WI38 (cell line): ENCODE results near the gene HOXB2.

Experiments
- H3K4me3 ChIP-seq: 2 replicates; pipeline ENCODE4 v1.5.1; 2011; ENCODE audit warnings: low read depth, mild to moderate bottlenecking, control low read depth, low read length
- TF ChIP-seq, protein P1 (sequence below): IDR thresholded peaks from 2 replicates; pipeline ENCODE4 v1.5.1; 2012; ENCODE audit warnings: low read depth, mild to moderate bottlenecking, control low read depth, low read length

The HOXB2 gene

DNA sequence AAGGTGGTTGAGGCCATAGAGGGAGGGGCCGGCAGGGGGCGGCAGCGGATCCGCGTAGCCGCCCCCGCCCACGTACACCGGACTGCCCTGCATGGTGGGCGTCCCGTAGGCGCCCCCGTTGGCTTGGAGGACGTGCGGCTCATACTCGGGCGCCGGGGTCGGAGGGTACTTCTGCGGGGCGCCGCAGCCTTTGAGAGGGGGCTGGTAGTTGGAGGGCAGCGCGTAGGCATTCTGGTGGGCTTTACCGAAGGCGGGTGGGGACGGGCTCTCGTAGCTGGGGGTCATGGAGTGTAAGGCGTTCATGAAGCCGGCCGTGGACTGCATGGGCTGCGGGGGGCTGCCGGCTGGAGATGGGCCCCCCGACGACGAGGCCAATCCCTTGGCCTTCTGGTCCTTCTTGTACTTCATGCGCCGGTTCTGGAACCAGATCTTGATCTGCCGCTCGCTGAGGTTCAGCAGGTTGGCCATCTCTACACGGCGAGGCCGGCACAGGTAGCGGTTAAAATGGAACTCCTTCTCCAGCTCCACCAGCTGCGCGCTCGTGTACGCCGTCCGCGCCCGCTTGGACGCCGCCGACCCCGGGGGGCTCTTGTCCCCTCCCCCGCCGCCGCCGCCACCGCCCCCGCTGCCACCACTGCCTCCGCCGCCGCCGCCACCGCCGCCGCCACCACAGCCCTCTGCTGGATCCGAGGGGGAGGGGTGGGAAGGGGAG lies 5.7 kb upstream of the HOXB2 start:
- TF ChIP-seq, protein P1, sequence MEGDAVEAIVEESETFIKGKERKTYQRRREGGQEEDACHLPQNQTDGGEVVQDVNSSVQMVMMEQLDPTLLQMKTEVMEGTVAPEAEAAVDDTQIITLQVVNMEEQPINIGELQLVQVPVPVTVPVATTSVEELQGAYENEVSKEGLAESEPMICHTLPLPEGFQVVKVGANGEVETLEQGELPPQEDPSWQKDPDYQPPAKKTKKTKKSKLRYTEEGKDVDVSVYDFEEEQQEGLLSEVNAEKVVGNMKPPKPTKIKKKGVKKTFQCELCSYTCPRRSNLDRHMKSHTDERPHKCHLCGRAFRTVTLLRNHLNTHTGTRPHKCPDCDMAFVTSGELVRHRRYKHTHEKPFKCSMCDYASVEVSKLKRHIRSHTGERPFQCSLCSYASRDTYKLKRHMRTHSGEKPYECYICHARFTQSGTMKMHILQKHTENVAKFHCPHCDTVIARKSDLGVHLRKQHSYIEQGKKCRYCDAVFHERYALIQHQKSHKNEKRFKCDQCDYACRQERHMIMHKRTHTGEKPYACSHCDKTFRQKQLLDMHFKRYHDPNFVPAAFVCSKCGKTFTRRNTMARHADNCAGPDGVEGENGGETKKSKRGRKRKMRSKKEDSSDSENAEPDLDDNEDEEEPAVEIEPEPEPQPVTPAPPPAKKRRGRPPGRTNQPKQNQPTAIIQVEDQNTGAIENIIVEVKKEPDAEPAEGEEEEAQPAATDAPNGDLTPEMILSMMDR: peak; percentile 54; the same call in 1 of the 2 replicates
- H3K4me3 ChIP-seq: peak overlapping the region; percentile 57

DNA sequence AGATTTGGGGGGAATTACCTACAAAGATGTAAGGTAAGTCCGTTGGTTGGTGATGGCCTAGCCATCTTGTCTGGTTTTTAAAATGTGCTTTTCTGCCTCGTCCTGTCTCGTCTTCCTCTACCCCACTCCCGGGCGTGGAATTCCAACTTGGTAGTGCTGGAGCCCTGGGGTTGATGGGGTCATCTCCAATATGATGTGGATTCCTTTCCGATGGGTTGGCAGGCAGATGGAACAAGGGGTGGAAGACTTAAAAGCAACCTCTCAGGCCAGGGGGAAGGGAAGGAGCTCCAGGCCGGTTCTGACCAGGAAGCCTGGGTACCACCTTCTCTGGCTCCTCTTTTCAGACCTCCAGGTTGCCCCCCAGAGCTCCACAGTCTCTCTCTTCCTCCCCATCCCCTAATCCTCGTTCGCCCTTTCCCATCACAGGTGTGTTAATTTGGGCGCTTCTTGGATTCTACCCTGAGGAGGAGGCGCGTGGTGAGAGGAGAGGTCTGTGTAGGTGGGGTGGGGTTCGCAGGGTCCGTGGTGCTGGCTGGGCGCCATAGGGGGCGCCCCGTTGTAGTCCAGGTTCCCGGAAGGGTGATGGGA lies 5.1 kb upstream of the HOXB2 start:
- TF ChIP-seq, protein P1: no peak; the same call in 1 of the 2 replicates
- H3K4me3 ChIP-seq: peak overlapping the region; percentile 57

DNA sequence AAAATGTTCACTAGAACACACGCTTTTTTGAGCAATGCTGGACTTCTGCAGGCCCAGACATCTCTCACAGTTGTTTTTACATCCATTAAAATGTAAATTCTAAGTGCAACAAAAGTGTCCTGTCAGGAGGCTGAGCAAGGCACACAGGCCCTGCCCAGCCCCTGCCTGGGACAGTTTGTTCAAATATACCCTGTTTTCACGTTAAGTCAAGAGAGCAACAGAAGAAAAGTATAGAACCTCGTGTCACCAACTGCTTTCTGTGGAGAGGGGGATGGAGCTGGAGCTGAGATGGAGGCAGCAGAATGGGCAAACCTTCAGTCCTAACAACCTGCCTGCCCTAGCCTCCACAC lies 4.3 kb upstream of the HOXB2 start:
- TF ChIP-seq, protein P1: no peak
- H3K4me3 ChIP-seq: no peak overlapping the region

DNA sequence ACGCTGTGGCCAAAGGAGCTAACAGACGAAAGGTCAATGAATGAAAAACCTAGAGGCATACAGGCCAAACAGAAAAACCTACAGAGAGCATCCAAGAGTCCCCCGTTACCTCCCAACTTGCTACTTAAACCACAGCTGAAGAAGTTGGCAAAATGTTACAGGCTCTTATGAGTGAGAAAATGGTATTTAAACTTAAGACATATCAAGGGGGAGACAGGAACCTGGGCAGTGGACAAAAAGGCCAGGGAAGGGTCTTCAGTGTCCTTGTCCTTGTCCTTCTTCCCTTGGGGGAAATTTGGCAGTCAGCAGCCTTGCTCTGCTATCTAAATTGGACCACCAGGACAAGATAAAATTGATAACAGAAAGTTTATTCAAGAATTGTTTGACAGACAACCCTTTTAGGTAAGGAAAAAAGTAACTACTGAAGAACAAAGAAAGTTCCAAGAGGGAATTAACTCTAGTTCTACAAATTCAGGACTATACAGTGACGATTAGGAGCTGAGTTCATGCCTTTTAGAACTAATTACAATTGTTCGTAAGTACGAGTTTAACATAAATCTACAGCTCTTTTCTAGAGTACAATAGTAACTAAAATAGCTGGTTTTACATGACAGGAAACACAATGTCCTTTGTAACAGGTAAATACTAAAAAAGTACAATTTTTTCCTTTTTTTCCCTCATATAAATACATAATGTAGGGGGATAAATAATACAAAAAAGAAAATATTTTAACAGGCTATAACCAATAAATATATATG lies 3.8 kb upstream of the HOXB2 start:
- 0 out of 2 replicates have a peak overlapping the region, but pooled peaks have one; percentile 20 for H3K4me3 ChIP-seq
- TF ChIP-seq, protein P1: no peak

DNA sequence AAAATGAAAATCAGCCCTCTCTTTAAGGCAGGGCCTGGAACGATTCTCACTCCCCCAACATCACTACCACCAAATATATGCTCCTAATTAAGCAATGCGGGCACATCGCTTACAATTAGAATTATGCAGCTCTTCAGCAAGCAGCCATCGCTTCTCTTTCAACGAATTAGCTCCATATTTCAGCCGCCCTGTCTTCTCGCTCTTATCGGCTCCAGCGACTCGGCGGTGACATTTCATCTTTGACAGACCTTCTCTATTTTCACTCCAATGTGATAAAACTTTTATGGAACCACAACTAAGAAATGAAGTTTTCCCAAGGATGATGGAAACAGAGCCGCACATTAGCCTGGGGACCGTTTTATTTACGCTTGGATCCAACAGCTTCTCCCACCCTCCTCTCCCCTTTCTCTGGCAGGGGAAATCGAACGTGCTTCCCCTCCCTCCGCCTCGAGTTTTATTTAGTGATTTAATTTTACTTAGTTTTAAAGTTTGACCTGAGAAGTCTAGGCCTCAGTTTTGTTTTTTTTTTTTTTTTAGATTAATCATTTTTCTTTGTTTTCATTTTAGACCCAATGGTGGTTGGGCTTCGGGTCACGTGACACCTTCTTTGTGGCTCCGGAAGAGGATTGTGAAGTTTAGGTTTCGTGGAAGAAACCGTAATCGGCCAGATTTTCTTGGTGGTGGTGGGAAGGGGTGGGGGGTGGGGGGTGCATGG lies 3.1 kb upstream of the HOXB2 start:
- TF ChIP-seq, protein P1: no peak
- H3K4me3 ChIP-seq: peak overlapping the region; percentile 50

DNA sequence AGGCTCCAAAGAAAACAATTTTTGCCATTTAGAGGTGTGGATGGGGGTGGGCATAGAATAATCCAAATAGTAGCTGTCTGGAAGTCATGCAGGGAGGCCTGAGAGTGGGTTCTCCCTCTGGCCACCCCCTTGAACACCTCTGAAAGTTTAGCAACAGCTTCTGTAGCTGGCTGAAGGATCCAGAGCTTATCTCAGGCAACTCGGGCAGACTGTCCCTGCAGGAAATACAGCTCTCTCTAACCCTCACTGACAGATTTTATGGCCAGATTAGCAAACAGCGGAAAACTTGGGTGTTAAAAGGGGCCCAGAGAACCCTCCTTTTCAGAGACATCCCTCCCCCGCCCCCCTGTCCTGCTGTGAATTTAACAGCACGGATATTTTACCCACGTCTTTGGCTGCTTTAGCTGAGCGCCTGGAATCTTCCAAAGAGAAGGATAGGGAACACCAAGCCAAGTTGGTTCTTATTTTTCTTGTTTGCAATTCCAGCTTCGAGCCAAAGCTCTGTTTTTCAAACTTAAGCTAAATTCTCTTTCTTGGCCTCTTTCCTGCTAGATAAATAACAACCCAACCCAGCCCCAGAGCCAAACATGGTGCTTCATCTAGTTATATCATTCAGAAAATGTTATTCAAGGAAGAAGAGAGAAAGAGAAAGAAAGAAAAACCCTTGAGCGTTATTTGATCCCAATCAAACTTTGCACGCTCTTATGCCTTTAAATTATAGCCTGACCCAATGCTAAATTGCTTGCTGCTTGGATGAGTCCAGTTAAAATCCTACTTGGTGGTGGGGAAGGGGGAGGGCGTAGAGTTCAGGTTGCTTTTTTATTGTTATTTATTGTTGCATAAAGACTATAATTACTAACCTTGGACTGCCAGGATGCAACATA lies 2.3 kb upstream of the HOXB2 start:
- H3K4me3 ChIP-seq: peak overlapping the region; percentile 50
- TF ChIP-seq, protein P1: no peak
